H9 (cell line): ENCODE data around the gene MORN5. TPM values are rescaled to one million over a fixed set of nuclear protein-coding genes. Genes with fewer than 3 reads are reported as not detected.

ENCODE experiments used
- DNase-seq: peaks from one replicate; pipeline ENCODE4 v3.0.0-alpha.2; 2017
- H2AFZ ChIP-seq: one replicate; pipeline ENCODE4 v1.6.1; 2013; ENCODE audit warnings: mild to moderate bottlenecking, low read length, control low read depth, moderate library complexity
- H2AK5ac ChIP-seq: 2 replicates; pipeline ENCODE4 v1.6.1; 2013; ENCODE audit warnings: low read length, control low read depth, mixed read lengths; ENCODE audit not compliant: insufficient read length
- H2BK120ac ChIP-seq: one replicate; pipeline ENCODE4 v1.6.1; 2013; ENCODE audit warnings: low read depth, mild to moderate bottlenecking, low read length, control low read depth, inconsistent platforms; ENCODE audit not compliant: poor library complexity, severe bottlenecking
- H2BK12ac ChIP-seq: 2 replicates; pipeline ENCODE4 v1.6.1; 2013; ENCODE audit warnings: low read length, control low read depth, mixed read lengths, low read depth; ENCODE audit not compliant: insufficient read length
- H2BK15ac ChIP-seq: 2 replicates; pipeline ENCODE4 v1.6.1; 2013; ENCODE audit warnings: low read depth, low read length, control low read depth
- H2BK20ac ChIP-seq: one replicate; pipeline ENCODE4 v1.6.1; 2013; ENCODE audit warnings: low read depth, mild to moderate bottlenecking, low read length, control low read depth, inconsistent platforms; ENCODE audit not compliant: poor library complexity, severe bottlenecking
- H2BK5ac ChIP-seq: 2 replicates; pipeline ENCODE4 v1.6.1; 2013; ENCODE audit warnings: low read length, control low read depth, mixed read lengths; ENCODE audit not compliant: insufficient read length
- H3K14ac ChIP-seq: 2 replicates; pipeline ENCODE4 v1.6.1; 2013; ENCODE audit warnings: low read length, control low read depth; ENCODE audit not compliant: insufficient read depth
- H3K18ac ChIP-seq: 2 replicates; pipeline ENCODE4 v1.6.1; 2013; ENCODE audit warnings: low read depth, mild to moderate bottlenecking, mixed read lengths, low read length, control low read depth; ENCODE audit not compliant: insufficient read length
- H3K23ac ChIP-seq: 2 replicates; pipeline ENCODE4 v1.6.1; 2013; ENCODE audit warnings: low read length, control low read depth, mixed read lengths, low read depth; ENCODE audit not compliant: insufficient read length
- H3K23me2 ChIP-seq: 2 replicates; pipeline ENCODE4 v1.6.1; 2013; ENCODE audit warnings: low read depth, mild to moderate bottlenecking, mixed read lengths, low read length, control low read depth; ENCODE audit not compliant: insufficient read length, poor library complexity, severe bottlenecking
- H3K27ac ChIP-seq: 2 replicates; pipeline ENCODE4 v1.5.1; 2013; ENCODE audit warnings: low read length, control low read depth, mixed read lengths, low read depth; ENCODE audit not compliant: insufficient read length
- H3K27me3 ChIP-seq: 2 replicates; pipeline ENCODE4 v1.6.1; 2013; ENCODE audit warnings: low read length, control low read depth, inconsistent platforms; ENCODE audit not compliant: insufficient read depth
- H3K4ac ChIP-seq: 2 replicates; pipeline ENCODE4 v1.6.1; 2013; ENCODE audit warnings: low read depth, mild to moderate bottlenecking, control low read depth, inconsistent platforms, low read length, moderate library complexity
- H3K4me1 ChIP-seq: 2 replicates; pipeline ENCODE4 v1.6.1; 2013; ENCODE audit warnings: low read length, control low read depth, inconsistent platforms; ENCODE audit not compliant: insufficient read depth
- H3K4me2 ChIP-seq: 2 replicates; pipeline ENCODE4 v1.6.1; 2013; ENCODE audit warnings: low read length, control low read depth, mixed read lengths; ENCODE audit not compliant: insufficient read length, insufficient read depth
- H3K56ac ChIP-seq: 2 replicates; pipeline ENCODE4 v1.6.1; 2013; ENCODE audit warnings: low read depth, mild to moderate bottlenecking, mixed read lengths, low read length, control low read depth; ENCODE audit not compliant: insufficient read length
- H3K79me1 ChIP-seq: 2 replicates; pipeline ENCODE4 v1.6.1; 2013; ENCODE audit warnings: low read depth, mild to moderate bottlenecking, moderate library complexity, low read length, control low read depth, inconsistent platforms; ENCODE audit not compliant: insufficient read depth, poor library complexity, severe bottlenecking
- H3K79me2 ChIP-seq: 2 replicates; pipeline ENCODE4 v1.6.1; 2013; ENCODE audit warnings: low read length, control low read depth, inconsistent platforms; ENCODE audit not compliant: insufficient read depth
- H3K9ac ChIP-seq: 2 replicates; pipeline ENCODE4 v1.6.1; 2013; ENCODE audit warnings: low read length, control low read depth, mixed read lengths; ENCODE audit not compliant: insufficient read length; ENCODE audit errors: extremely low read depth
- H3K9me3 ChIP-seq: one replicate; pipeline ENCODE4 v1.6.1; 2013; ENCODE audit warnings: low read depth, low read length, inconsistent platforms; ENCODE audit not compliant: control insufficient read depth
- H3T11ph ChIP-seq: one replicate; pipeline ENCODE4 v1.6.1; 2013; ENCODE audit warnings: mild to moderate bottlenecking, low read length, control low read depth, inconsistent platforms
- H4K20me1 ChIP-seq: one replicate; pipeline ENCODE4 v1.6.1; 2013; ENCODE audit not compliant: control insufficient read depth, insufficient read length, insufficient read depth
- H4K5ac ChIP-seq: 2 replicates; pipeline ENCODE4 v1.6.1; 2013; ENCODE audit warnings: low read depth, mild to moderate bottlenecking, mixed read lengths, low read length, control low read depth; ENCODE audit not compliant: insufficient read length
- H4K8ac ChIP-seq: replicated peaks from 2 replicates; pipeline ENCODE4 v1.6.1; 2013; ENCODE audit warnings: low read length, control low read depth, mixed read lengths, low read depth; ENCODE audit not compliant: insufficient read length
- H4K91ac ChIP-seq: 2 replicates; pipeline ENCODE4 v1.6.1; 2013; ENCODE audit warnings: low read depth, mild to moderate bottlenecking, moderate library complexity, mixed read lengths, low read length, control low read depth; ENCODE audit not compliant: insufficient read length
- H3K27ac Mint-ChIP-seq, 3 experiments: 2 replicates in 2 of 3; 3 replicates in 1 of 3; pipeline ENCODE4 v1.8.0; 2020 to 2021; ENCODE audit warnings: mixed read lengths in 3 of 3, mild to moderate bottlenecking in 1 of 3, moderate library complexity in 1 of 3
- H3K27me3 Mint-ChIP-seq: 2 replicates; pipeline ENCODE4 v1.8.0; 2021; ENCODE audit warnings: low read depth, mild to moderate bottlenecking, moderate library complexity, mixed read lengths
- H3K36me3 Mint-ChIP-seq, 3 experiments: 2 replicates in 2 of 3; 3 replicates in 1 of 3; pipeline ENCODE4 v1.8.0; 2020 to 2021; ENCODE audit warnings: low read depth in 3 of 3, mixed read lengths in 3 of 3; ENCODE audit not compliant: insufficient read depth in 1 of 3
- H3K4me1 Mint-ChIP-seq, 2 experiments: 2 replicates each; pipeline ENCODE4 v1.8.0; 2020; ENCODE audit warnings: mixed read lengths in 2 of 2
- H3K4me3 Mint-ChIP-seq, 2 experiments: 2 replicates in 1 of 2; 3 replicates in 1 of 2; pipeline ENCODE4 v1.8.0; 2020 to 2021; ENCODE audit warnings: mild to moderate bottlenecking in 2 of 2, mixed read lengths in 2 of 2, moderate library complexity in 1 of 2
- H3K9me3 Mint-ChIP-seq, 2 experiments: 2 replicates in 1 of 2; 3 replicates in 1 of 2; pipeline ENCODE4 v1.8.0; 2020; ENCODE audit warnings: mild to moderate bottlenecking in 2 of 2, mixed read lengths in 2 of 2, moderate library complexity in 1 of 2
- CTCF ChIP-seq: fragments of 200-600 bp; sonication (generic); conservative IDR thresholded peaks from 3 replicates; pipeline ENCODE4 v1.8.0; 2021; ENCODE audit warnings: antibody characterized with exemption, mild to moderate bottlenecking
- whole genome bisulfite sequencing: extraction: QIAGEN DNeasy Blood & Tissue Kit; methylation state at CpG from one replicate; pipeline ENCODE4 v1.1.7; 2013; ENCODE audit warnings: missing lambda C conversion rate, low lambda C conversion rate, mixed read lengths; ENCODE audit not compliant: insufficient read length; ENCODE audit errors: extremely low coverage; 5-methylcytosine and 5-hydroxymethylcytosine counted together
- total RNA-seq: library from RNA; stranded (reverse); gene quantifications from 2 replicates; pipeline ENCODE4 v1.2.1, GENCODE V29; 2021

Gene MORN5
- total RNA-seq, 1 experiment from 2014 or later = not detected

GRCh38 chr9:122145592-122145863 is 14.2 kb upstream of the MORN5 start:
- H2BK15ac ChIP-seq = no peak overlapping the region
- H3K18ac ChIP-seq = no peak overlapping the region
- TF ChIP-seq CTCF = no peak
- WGBS = no CpG with 5 or more reads among the region's 2 CpGs
- no peak overlapping the region for H3K27ac Mint-ChIP-seq
- H3K9me3 ChIP-seq = no peaks in the 10 kb centered on the region
- H2AK5ac ChIP-seq = no peak overlapping the region
- no peaks in the 10 kb centered on the region for H4K20me1 ChIP-seq
- no peak for DNase-seq
- no peak overlapping the region for H2BK20ac ChIP-seq
- H3K36me3 Mint-ChIP-seq = peaks cover 17 to 58% (median 40%) of the 10 kb centered on the region in 3 experiments
- no peak overlapping the region for H3K56ac ChIP-seq
- no peaks in the 10 kb centered on the region for H3K27me3 Mint-ChIP-seq
- H4K8ac ChIP-seq = no peak overlapping the region
- H3K4me3 Mint-ChIP-seq = no peak overlapping the region
- H3K23ac ChIP-seq = no peak overlapping the region
- no peaks in the 10 kb centered on the region for H3K4me1 ChIP-seq
- no peak overlapping the region for H3K4ac ChIP-seq
- no peak overlapping the region for H3K27ac ChIP-seq
- H4K5ac ChIP-seq = no peak overlapping the region
- H2BK5ac ChIP-seq = no peak overlapping the region
- no peak overlapping the region for H3K9ac ChIP-seq
- H3K4me1 Mint-ChIP-seq = no peaks in the 10 kb centered on the region
- H2BK12ac ChIP-seq = no peak overlapping the region
- no peak overlapping the region for H3T11ph ChIP-seq
- no peaks in the 10 kb centered on the region for H3K9me3 Mint-ChIP-seq
- H3K79me2 ChIP-seq = no peaks in the 10 kb centered on the region
- no peak overlapping the region for H2BK120ac ChIP-seq
- no peak overlapping the region for H4K91ac ChIP-seq
- no peaks in the 10 kb centered on the region for H3K23me2 ChIP-seq
- no peaks in the 10 kb centered on the region for H3K79me1 ChIP-seq
- H3K4me2 ChIP-seq = no peak overlapping the region
- no peaks in the 10 kb centered on the region for H3K27me3 ChIP-seq
- H2AFZ ChIP-seq = no peak overlapping the region
- no peak overlapping the region for H3K14ac ChIP-seq
